Measurements from ENCODE around the gene SELENBP1. TPM values are rescaled to one million over a fixed set of nuclear protein-coding genes. Genes with fewer than 3 reads are reported as not detected.

The SELENBP1 gene
- total RNA-seq, 1 donor from 2014 or later, result 413 TPM

- Histone ChIP-seq H3K27me3 (ENCODE audit: low read depth) (no peaks in the 10 kb centered on the region), H3K27ac (no peak overlapping the region), H3K4me3 (no peak overlapping the region), H3K4me1 (peaks cover 25% of the 10 kb centered on the region), H3K36me3 (peaks cover 34% of the 10 kb centered on the region), H3K9me3 (no peaks in the 10 kb centered on the region)
- intact Hi-C loops (cut with DNase I), result no loop called here
- TF ChIP-seq CTCF (IDR thresholded peaks at IDR 0.05), result no peak
- ATAC-seq, result no peak
- no peak for DNase-seq
Observed at GRCh38 chr1:151344291-151344690, 28.2 kb downstream of the SELENBP1 start.

GRCh38 chr1:151343587-151343986 is 28.9 kb downstream of the SELENBP1 start:
- Histone ChIP-seq H3K9me3 (no peaks in the 10 kb centered on the region), H3K27ac (no peak overlapping the region), H3K36me3 (peaks cover 34% of the 10 kb centered on the region), H3K27me3 (ENCODE audit: low read depth) (no peaks in the 10 kb centered on the region), H3K4me3 (no peak overlapping the region), H3K4me1 (peaks cover 25% of the 10 kb centered on the region)
- intact Hi-C loops (cut with DNase I), result no loop called here
- no peak for TF ChIP-seq CTCF (IDR thresholded peaks at IDR 0.05)
- no peak for ATAC-seq
- DNase-seq, result no peak

- ATAC-seq (peak; percentile 12 to 43), DNase-seq (peak; percentile 63)
- Histone ChIP-seq H3K27ac (no peak overlapping the region), H3K4me1 (peaks cover 20% of the 10 kb centered on the region), H3K27me3 (ENCODE audit: low read depth) (no peaks in the 10 kb centered on the region), H3K36me3 (peaks cover 34% of the 10 kb centered on the region), H3K4me3 (no peak overlapping the region), H3K9me3 (no peaks in the 10 kb centered on the region)
- intact Hi-C loops (cut with DNase I), result no loop called here
- no peak for TF ChIP-seq CTCF (IDR thresholded peaks at IDR 0.05)
Observed at GRCh38 chr1:151342569-151342968, 29.9 kb downstream of the SELENBP1 start.

- TF ChIP-seq CTCF (IDR thresholded peaks at IDR 0.05), result no peak
- Histone ChIP-seq H3K4me1 (peaks cover 19% of the 10 kb centered on the region), H3K27me3 (ENCODE audit: low read depth) (no peaks in the 10 kb centered on the region), H3K4me3 (no peak overlapping the region), H3K9me3 (no peaks in the 10 kb centered on the region), H3K27ac (no peak overlapping the region), H3K36me3 (peaks cover 34% of the 10 kb centered on the region)
- no peak for ATAC-seq
- DNase-seq, result no peak
- intact Hi-C loops (cut with DNase I), result no loop called here
Observed at GRCh38 chr1:151342021-151342420, 30.5 kb downstream of the SELENBP1 start.

GRCh38 chr1:151340870-151341754 is 31.4 kb downstream of the SELENBP1 start:
- intact Hi-C loops (cut with DNase I), result no loop called here
- no peaks in the 10 kb centered on the region for H3K27me3 ChIP-seq (ENCODE audit: low read depth)
- no peaks in the 10 kb centered on the region for H3K9me3 ChIP-seq
- no peak for DNase-seq
- peak overlapping the region; percentile 34 for H3K27ac ChIP-seq
- H3K36me3 ChIP-seq, result peaks cover 34% of the 10 kb centered on the region
- ATAC-seq, result peak; percentile 83 to 85
- peak; percentile 67 for TF ChIP-seq CTCF (IDR thresholded peaks at IDR 0.05)
- H3K4me3 ChIP-seq, result no peak overlapping the region
- peaks cover 14% of the 10 kb centered on the region for H3K4me1 ChIP-seq
